Stimulated activated CD4-positive, alpha-beta T cell treated with anti-CD3 and anti-CD28 coated beads, TNF-alpha, amount 100 ng/mL, for 4 hours (primary cell): Measurements from ENCODE around the gene PPCDC.

ENCODE experiments used
- DNase-seq, 3 experiments: peaks; one replicate each; pipeline ENCODE4 v3.0.0-alpha.2; 2020; ENCODE audit warnings: low read depth in 3 of 3

Gene PPCDC

GRCh38 chr15:75023181-75023871 is at the start of gene PPCDC:
PPCDC (plus strand) TSS chr15:75023590; CDS start chr15:75028319, 4,729 bp downstream.
- DNase-seq = peak; percentile 80 to 92 (median 87)

GRCh38 chr15:74976159-74976558 is 47.2 kb upstream of the PPCDC start:
- DNase-seq = no peak

GRCh38 chr15:74977599-74977998 is 45.8 kb upstream of the PPCDC start:
- DNase-seq = no peak

- no peak for DNase-seq
These were observed 45.3 kb upstream of the PPCDC start for GRCh38 chr15:74978077-74978476.

GRCh38 chr15:74978503-74978902 is 44.9 kb upstream of the PPCDC start:
- no peak for DNase-seq

GRCh38 chr15:74982183-74982582 is 41.2 kb upstream of the PPCDC start:
- DNase-seq = no peak

GRCh38 chr15:74983725-74984231 is 39.6 kb upstream of the PPCDC start:
- DNase-seq = no peak

- DNase-seq = no peak
These were observed 35.2 kb upstream of the PPCDC start for GRCh38 chr15:74988007-74988800.

- DNase-seq = no peak
These were observed 33.9 kb upstream of the PPCDC start for GRCh38 chr15:74989527-74989926.

- DNase-seq = no peak
These were observed 30.8 kb upstream of the PPCDC start for GRCh38 chr15:74992619-74993018.

- DNase-seq = no peak
These were observed 29.2 kb upstream of the PPCDC start for GRCh38 chr15:74994236-74994635.

GRCh38 chr15:74994685-74995084 is 28.7 kb upstream of the PPCDC start:
- DNase-seq = no peak

GRCh38 chr15:74995182-74995778 is 28.1 kb upstream of the PPCDC start, which contains the start of gene SCAMP5:
SCAMP5 (plus strand) TSS chr15:74995563; CDS start chr15:75011840, 16,277 bp downstream.
- peak; percentile 75 to 83 (median 76) for DNase-seq

GRCh38 chr15:74995779-74996765 is 27.3 kb upstream of the PPCDC start:
- DNase-seq = no peak

GRCh38 chr15:74997141-74997540 is 26.2 kb upstream of the PPCDC start:
- DNase-seq = no peak

- DNase-seq = no peak
These were observed 25.8 kb upstream of the PPCDC start for GRCh38 chr15:74997543-74997942.

- DNase-seq = no peak
These were observed 22.1 kb upstream of the PPCDC start for GRCh38 chr15:75001310-75001709.

GRCh38 chr15:75002398-75002797 is 21.0 kb upstream of the PPCDC start:
- DNase-seq = no peak

- no peak for DNase-seq
These were observed 16.2 kb upstream of the PPCDC start for GRCh38 chr15:75007216-75007615.

GRCh38 chr15:75008221-75008625 is 15.2 kb upstream of the PPCDC start:
- DNase-seq = no peak

- no peak for DNase-seq
These were observed 14.6 kb upstream of the PPCDC start for GRCh38 chr15:75008629-75009326.
